Measurements from ENCODE around the gene KRTAP5-3. TPM values are rescaled to one million over a fixed set of nuclear protein-coding genes. Genes with fewer than 3 reads are reported as not detected.
"Not testable (repeated sequence)": the region's sequence is repeated elsewhere in the genome, so short reads cannot be mapped to it uniquely, and the experiment has no call there.

Gene KRTAP5-3
- total RNA-seq, 1 donor from 2014 or later = not detected

- no peaks in the 10 kb centered on the region for H3K9me3 Mint-ChIP-seq
- no peak overlapping the region for H3K4me3 Mint-ChIP-seq
- TF ChIP-seq CTCF (IDR thresholded peaks at IDR 0.05; ENCODE audit: unreplicated experiment) = no peak
- H3K36me3 Mint-ChIP-seq = no peaks in the 10 kb centered on the region
- peak overlapping the region; percentile 34 for H3K27ac Mint-ChIP-seq
- H3K27me3 Mint-ChIP-seq (ENCODE audit: low read depth) = peaks cover 17% of the 10 kb centered on the region
- H3K4me1 Mint-ChIP-seq = peaks cover 17% of the 10 kb centered on the region
- no peak for DNase-seq (ENCODE audit: low spot score in 2 of 2, unreplicated experiment in 2 of 2)
Observed at GRCh38 chr11:1650918-1651262, 42.6 kb upstream of the KRTAP5-3 start.

DNA sequence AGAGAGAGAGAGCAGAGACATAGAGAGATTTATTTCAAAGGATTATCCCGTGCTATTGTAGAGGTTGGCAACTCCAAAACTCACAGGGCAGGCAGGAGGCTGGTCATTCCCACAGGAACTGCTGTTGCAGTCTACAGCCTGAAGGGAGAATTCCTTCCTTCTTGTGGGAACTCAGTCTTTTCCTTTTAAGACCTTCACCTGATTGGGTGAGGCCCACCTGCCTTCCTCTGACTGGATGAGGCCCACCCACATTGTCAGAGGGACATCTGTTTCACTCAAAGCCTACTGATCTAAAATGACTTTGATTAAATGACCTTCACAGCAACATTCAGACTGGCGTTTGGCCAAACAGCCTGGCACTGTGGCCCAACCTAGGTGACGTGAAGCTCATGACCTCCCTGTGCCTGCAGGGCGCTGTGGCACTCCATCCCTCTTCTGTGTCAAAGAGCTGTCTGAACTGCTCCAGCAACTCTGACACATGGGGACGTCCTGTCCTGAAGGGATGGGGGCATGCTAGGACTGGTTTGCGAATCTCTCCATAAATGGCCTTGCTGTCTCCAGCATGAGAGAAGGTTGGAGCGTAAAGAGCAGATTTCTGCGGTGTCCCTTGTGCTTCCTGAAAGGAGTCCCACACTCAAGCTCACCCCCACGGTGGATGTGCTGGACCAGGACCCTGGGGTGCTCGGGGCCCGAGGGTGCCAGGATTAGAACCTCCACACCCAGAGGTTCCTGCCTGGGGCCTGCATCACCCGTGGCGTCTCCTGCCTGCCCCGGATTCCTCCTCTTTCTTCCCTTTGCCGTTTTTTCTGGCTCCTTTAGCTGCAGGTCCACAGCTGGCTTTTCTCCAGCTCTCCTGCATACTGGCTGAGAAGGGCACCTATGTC, 42.0 kb upstream of the KRTAP5-3 start:
- H3K4me1 Mint-ChIP-seq = peaks cover 14% of the 10 kb centered on the region
- DNase-seq (ENCODE audit: low spot score in 2 of 2, unreplicated experiment in 2 of 2) = no peak
- no peaks in the 10 kb centered on the region for H3K9me3 Mint-ChIP-seq
- peak overlapping the region; percentile 34 for H3K27ac Mint-ChIP-seq
- no peaks in the 10 kb centered on the region for H3K36me3 Mint-ChIP-seq
- H3K4me3 Mint-ChIP-seq = no peak overlapping the region
- peaks cover 21% of the 10 kb centered on the region for H3K27me3 Mint-ChIP-seq (ENCODE audit: low read depth)
- no peak for TF ChIP-seq CTCF (IDR thresholded peaks at IDR 0.05; ENCODE audit: unreplicated experiment)

DNA sequence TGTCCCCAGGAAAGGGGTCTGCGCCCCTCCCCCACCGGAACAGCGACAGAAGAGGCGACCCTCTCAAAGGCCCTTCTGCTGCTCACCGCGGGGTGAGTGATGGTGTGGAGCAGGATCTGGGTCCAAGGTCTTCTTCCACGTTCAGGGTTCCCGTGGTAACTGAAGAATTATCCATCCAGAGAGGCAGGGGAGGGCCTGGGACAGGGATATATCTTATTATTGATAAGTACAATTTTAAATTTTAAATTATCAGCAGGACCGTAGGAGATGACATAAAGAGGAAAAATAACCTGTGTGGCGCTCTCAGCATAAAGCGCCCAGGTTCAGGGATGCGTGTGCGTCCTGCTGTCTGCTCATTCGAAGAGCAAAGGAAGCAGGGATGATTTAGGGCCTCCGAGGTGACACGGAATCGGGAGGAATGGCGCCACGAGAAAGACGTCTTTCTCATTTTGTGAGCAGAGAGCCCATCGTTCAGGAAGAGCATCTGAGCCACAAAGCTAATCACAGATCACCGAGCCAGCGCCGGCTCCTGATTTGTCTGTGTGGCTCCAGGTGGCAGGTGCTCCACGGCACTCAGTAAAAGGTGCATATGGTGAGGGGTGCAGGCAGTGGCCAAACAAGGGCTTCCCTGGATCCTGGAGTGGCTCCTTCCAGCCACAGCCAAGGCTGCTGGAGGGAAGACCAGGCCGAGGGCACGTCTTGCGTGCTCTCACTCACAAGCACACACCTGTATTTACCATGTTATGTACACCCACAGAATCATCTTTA, 40.6 kb upstream of the KRTAP5-3 start:
- Mint-ChIP-seq H3K4me1 (peaks cover 8% of the 10 kb centered on the region), H3K36me3 (no peaks in the 10 kb centered on the region), H3K27me3 (ENCODE audit: low read depth) (peaks cover 29% of the 10 kb centered on the region), H3K27ac (no peak overlapping the region), H3K4me3 (no peak overlapping the region), H3K9me3 (no peaks in the 10 kb centered on the region)
- DNase-seq (ENCODE audit: low spot score in 2 of 2, unreplicated experiment in 2 of 2) = no peak
- no peak for TF ChIP-seq CTCF (IDR thresholded peaks at IDR 0.05; ENCODE audit: unreplicated experiment)

GRCh38 chr11:1647901-1648652, 39.8 kb upstream of the KRTAP5-3 start:
- Mint-ChIP-seq H3K4me3 (no peak overlapping the region), H3K9me3 (no peaks in the 10 kb centered on the region), H3K27ac (no peak overlapping the region), H3K4me1 (peaks cover 6% of the 10 kb centered on the region), H3K27me3 (ENCODE audit: low read depth) (peaks cover 29% of the 10 kb centered on the region), H3K36me3 (no peaks in the 10 kb centered on the region)
- no peak for TF ChIP-seq CTCF (IDR thresholded peaks at IDR 0.05; ENCODE audit: unreplicated experiment)
- no peak for DNase-seq (ENCODE audit: low spot score in 2 of 2, unreplicated experiment in 2 of 2)

GRCh38 chr11:1646540-1646939, 38.3 kb upstream of the KRTAP5-3 start:
- not testable (repeated sequence) for H3K36me3 Mint-ChIP-seq; H3K4me3 Mint-ChIP-seq; H3K27ac Mint-ChIP-seq; DNase-seq (ENCODE audit: low spot score in 2 of 2, unreplicated experiment in 2 of 2); H3K9me3 Mint-ChIP-seq; H3K4me1 Mint-ChIP-seq
- H3K27me3 Mint-ChIP-seq (ENCODE audit: low read depth) = peaks cover 24% of the 10 kb centered on the region
